Pancreas (tissue), 10 donors: Measurements from ENCODE around the gene MRPL58. TPM values are rescaled to one million over a fixed set of nuclear protein-coding genes. Genes with fewer than 3 reads are reported as not detected.

ENCODE experiments used
- ATAC-seq, 4 donors: fragments of 200-7000 bp; cut with Tn5 transposase; one replicate each; pipeline versions ENCODE4 v1.8.0 to v1.9.1; 2020; ENCODE audit warnings: mild to moderate bottlenecking in 4 of 4, moderate library complexity in 4 of 4
- DNase-seq, 6 donors: peaks; one replicate each; pipeline ENCODE4 v3.0.0-alpha.2; 2020
- FAIRE-seq: peaks from 2 replicates; lab custom pipeline; 2012; peaks lifted over from hg19 to GRCh38; lab: Jason Lieb, UNC
- H3K27ac ChIP-seq, 4 donors: fragments of 200-600 bp; sonication (generic); 1 replicate in 3 of 4; 2 replicates in 1 of 4; pipeline versions ENCODE4 v1.5.0 to v1.8.0; 2020
- H3K27me3 ChIP-seq, 4 donors: fragments of 200-600 bp; one replicate each; pipeline ENCODE4 v1.8.0; 2021
- H3K36me3 ChIP-seq, 3 donors: fragments of 200-600 bp; sonication (generic) in 1 of 3; one replicate each; pipeline versions ENCODE4 v1.5.0 to v1.8.0; 2020 to 2021
- H3K4me1 ChIP-seq, 3 donors: fragments of 200-600 bp; one replicate each; pipeline ENCODE4 v1.8.0; 2021
- H3K4me3 ChIP-seq, 4 donors: fragments of 200-600 bp; sonication (generic) in 2 of 4; one replicate each; pipeline versions ENCODE4 v1.5.0 to v1.8.0; 2020 to 2021
- H3K9me3 ChIP-seq, 4 donors: fragments of 200-600 bp; one replicate each; pipeline ENCODE4 v1.8.0; 2021
- CTCF ChIP-seq, 4 donors: fragments of 200-600 bp; sonication (generic) in 3 of 4; IDR thresholded peaks; one replicate each; pipeline versions ENCODE4 v1.5.0 to v1.8.0; 2021; ENCODE audit warnings: antibody characterized with exemption in 4 of 4
- WGBS, 2 donors: extraction: QIAGEN DNeasy Blood & Tissue Kit; methylation state at CpG; one replicate each; pipeline ENCODE4 v1.1.7; 2013; 5-methylcytosine and 5-hydroxymethylcytosine counted together
- intact Hi-C, 3 donors: fragments of 100-400 bp; cut with DNase I; formaldehyde crosslinking; loops; one replicate each; pipeline versions ENCODE4 v1.11.1 to v1.14.2; 2022
- polyA plus RNA-seq, 2 donors: library from polyadenylated mRNA; stranded (reverse); fragments of 200-250 nt; gene quantifications; one replicate each; pipeline ENCODE4 v1.2.3, GENCODE V29; 2013
- total RNA-seq, 6 donors: library from RNA; stranded (reverse); fragmentation: NEBNext Ultra II Directional in 4 of 6; extraction: Animal tissue kit (Norgen Biotek cat#: 25700) in 4 of 6; gene quantifications; one replicate each; pipeline versions ENCODE4 v1.2.1 to v1.2.4, GENCODE V29; 2021 to 2023
- donor health status: healthy with polysubstance abuse.
- donor health status: DM: no; HTN: no; CAD: no; lungs with moderate emphysema.
- donor health status: DM: no; HTN: no; CAD: no.
- donor health status: control.
- donor health status: control.
- donor health status: Bipolar disorder and iron deficiency.
- donor health status: DM: yes; HTN: yes; CAD: no.
- donor health status: DM: no; HTN: no; CAD: no.
- donor health status: DM: no; HTN: no; CAD: no.
- donor health status: DM: yes; HTN: yes; CAD: no.

Gene MRPL58
- total and polyA plus RNA-seq, 8 donors: 11.7 to 23.6 (median 16.0) TPM

- TF ChIP-seq CTCF (IDR thresholded peaks at IDR 0.05): no peak
- 0 to 1% methylated on average over 51 to 72 of the region's 72 CpGs for WGBS, 2 donors
Observed at GRCh38 chr17:75046407-75047289, 34.2 kb downstream of the MRPL58 start, which contains the start of the genes ATP5PD and KCTD2. ATP5PD (minus strand) TSS chr17:75046969; CDS start chr17:75042650, 4,319 bp downstream. KCTD2 (plus strand) TSS chr17:75047225; CDS start chr17:75047251, 26 bp downstream.

GRCh38 chr17:75047398-75048098, 35.1 kb downstream of the MRPL58 start:
- DNase-seq (peak; percentile 30 to 80 (median 58)), ATAC-seq (no peak), FAIRE-seq (no peak)
- Histone ChIP-seq H3K4me3 (peak overlapping the region; percentile 73 to 97 (median 93)), H3K27me3 (no peaks in the 10 kb centered on the region), H3K36me3 (no peaks in the 10 kb centered on the region), H3K9me3 (no peaks in the 10 kb centered on the region), H3K4me1 (peaks cover 4 to 19% (median 10%) of the 10 kb centered on the region in 3 donors), H3K27ac (peak overlapping the region in 3 of 4 donors; percentile 42 to 90 (median 50))
- WGBS, 2 donors: 0 to 1% methylated on average over 23 to 38 of the region's 38 CpGs
- intact Hi-C loops: no loop called here
- TF ChIP-seq CTCF (IDR thresholded peaks at IDR 0.05): no peak

More at GRCh38 chr17:75046407-75047289, 34.2 kb downstream of the MRPL58 start, which contains the start of the genes ATP5PD and KCTD2:
- Histone ChIP-seq H3K9me3 (no peaks in the 10 kb centered on the region), H3K36me3 (peaks cover 0 to 6% (median 4%) of the 10 kb centered on the region in 3 donors), H3K4me1 (peaks cover 4 to 19% (median 10%) of the 10 kb centered on the region in 3 donors), H3K4me3 (peak within 1 kb of the TSS; percentile 73 to 97 (median 93)), H3K27ac (peak within 1 kb of the TSS; percentile 69 to 91 (median 88)), H3K27me3 (no peaks in the 10 kb centered on the region)
- peak; percentile 94 to 97 (median 96) for DNase-seq
- FAIRE-seq: no peak
- ATAC-seq: peak; percentile 98
- intact Hi-C loops: no loop called here

- WGBS, 2 donors: 11 to 13% methylated on average over 5 of the region's 5 CpGs
- DNase-seq: peak in 4 of 6 donors; percentile 50 to 66 (median 56)
Observed at GRCh38 chr17:75048249-75048878, 35.9 kb downstream of the MRPL58 start.

More at GRCh38 chr17:75048249-75048878, 35.9 kb downstream of the MRPL58 start:
- no peak for TF ChIP-seq CTCF (IDR thresholded peaks at IDR 0.05)
- peak overlapping the region in 3 of 4 donors; percentile 73 to 97 (median 94) for H3K4me3 ChIP-seq
- ATAC-seq: peak in 3 of 4 donors; percentile 19 to 44 (median 39)
- peaks cover 4 to 19% (median 10%) of the 10 kb centered on the region in 3 donors for H3K4me1 ChIP-seq
- FAIRE-seq: no peak
- intact Hi-C loops: no loop called here
- H3K36me3 ChIP-seq: peaks cover 0 to 6% (median 0%) of the 10 kb centered on the region in 3 donors
- peak overlapping the region in 2 of 4 donors; percentile 19 to 90 for H3K27ac ChIP-seq
- H3K27me3 ChIP-seq: no peaks in the 10 kb centered on the region
- no peaks in the 10 kb centered on the region for H3K9me3 ChIP-seq
